Esophagus muscularis mucosa (tissue), 3 donors: ENCODE measurements around the gene UBE2M.

ENCODE experiments used
- POLR2A ChIP-seq: fragments of 450-650 bp; IDR thresholded peaks from one replicate; pipeline ENCODE4 v1.6.1; 2017; ENCODE audit warnings: antibody characterized with exemption, moderate library complexity, mild to moderate bottlenecking, low read depth
- POLR2AphosphoS5 ChIP-seq, 2 donors: sonication (generic); formaldehyde crosslinking; IDR thresholded peaks; one replicate each; pipeline ENCODE4 v1.6.1; 2017; ENCODE audit warnings: antibody characterized with exemption in 2 of 2
- TF ChIP-seq, protein P1 (sequence below), 3 experiments: fragments of 200-600 bp in 2 of 3; fragments of 450-650 bp in 1 of 3; sonication (generic) in 2 of 3; IDR thresholded peaks; one replicate each; pipeline ENCODE4 v1.5.1; 2017 to 2019; ENCODE audit warnings: antibody characterized with exemption in 3 of 3, mild to moderate bottlenecking in 2 of 3, moderate library complexity in 1 of 3

DNA sequence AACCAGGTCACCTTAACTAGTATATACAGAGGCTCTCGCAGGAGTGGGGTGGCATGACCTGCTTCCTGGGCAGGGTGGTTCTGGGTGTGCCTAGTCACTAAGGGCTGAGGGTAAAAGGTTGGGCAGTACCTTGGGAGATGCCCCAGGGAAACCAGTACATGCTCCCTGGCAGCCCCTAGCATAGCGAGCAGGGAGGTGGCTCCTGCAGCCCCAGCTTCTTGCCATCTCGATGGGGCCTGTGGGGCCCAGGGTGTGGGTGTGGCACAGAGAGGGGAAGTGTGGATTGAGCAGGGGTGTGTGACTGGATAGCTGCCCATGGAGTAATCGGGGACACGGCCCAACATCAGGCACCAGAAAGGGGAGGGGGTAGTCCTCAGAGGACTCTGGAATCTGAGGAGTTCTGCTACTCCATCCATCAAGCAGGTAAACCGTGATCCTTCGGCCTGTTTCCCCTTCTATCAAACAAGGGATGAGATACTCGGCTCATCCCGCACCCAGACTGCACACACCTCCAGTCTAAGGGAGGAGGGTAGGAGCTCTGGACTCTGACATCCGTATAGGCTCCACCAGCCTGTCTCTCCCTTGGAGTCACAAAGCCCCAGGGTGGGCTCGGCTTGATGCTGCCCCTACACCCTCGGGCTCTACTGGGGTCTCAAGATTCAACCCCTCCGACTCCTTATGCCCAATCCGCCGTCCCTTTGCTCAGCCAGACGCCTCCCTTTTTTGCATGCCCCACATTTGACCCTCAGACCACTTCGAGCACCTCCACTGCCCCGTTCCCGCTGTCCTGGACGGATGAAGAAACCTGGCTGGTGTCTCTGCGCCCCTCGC, 39.9 kb downstream of the UBE2M start:
- TF ChIP-seq, protein P1, sequence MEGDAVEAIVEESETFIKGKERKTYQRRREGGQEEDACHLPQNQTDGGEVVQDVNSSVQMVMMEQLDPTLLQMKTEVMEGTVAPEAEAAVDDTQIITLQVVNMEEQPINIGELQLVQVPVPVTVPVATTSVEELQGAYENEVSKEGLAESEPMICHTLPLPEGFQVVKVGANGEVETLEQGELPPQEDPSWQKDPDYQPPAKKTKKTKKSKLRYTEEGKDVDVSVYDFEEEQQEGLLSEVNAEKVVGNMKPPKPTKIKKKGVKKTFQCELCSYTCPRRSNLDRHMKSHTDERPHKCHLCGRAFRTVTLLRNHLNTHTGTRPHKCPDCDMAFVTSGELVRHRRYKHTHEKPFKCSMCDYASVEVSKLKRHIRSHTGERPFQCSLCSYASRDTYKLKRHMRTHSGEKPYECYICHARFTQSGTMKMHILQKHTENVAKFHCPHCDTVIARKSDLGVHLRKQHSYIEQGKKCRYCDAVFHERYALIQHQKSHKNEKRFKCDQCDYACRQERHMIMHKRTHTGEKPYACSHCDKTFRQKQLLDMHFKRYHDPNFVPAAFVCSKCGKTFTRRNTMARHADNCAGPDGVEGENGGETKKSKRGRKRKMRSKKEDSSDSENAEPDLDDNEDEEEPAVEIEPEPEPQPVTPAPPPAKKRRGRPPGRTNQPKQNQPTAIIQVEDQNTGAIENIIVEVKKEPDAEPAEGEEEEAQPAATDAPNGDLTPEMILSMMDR (IDR thresholded peaks at IDR 0.05), result peak; percentile 49 to 80 (median 70)
- TF ChIP-seq POLR2AphosphoS5 (IDR thresholded peaks at IDR 0.05) (no peak), POLR2A (no peak)
